ENCODE data around the gene FGD3. TPM values are rescaled to one million over a fixed set of nuclear protein-coding genes. Genes with fewer than 3 reads are reported as not detected.

Gene FGD3
- total RNA-seq, 2 experiments from 2014 or later = 72.1 to 91.2 TPM

- no peaks in the 10 kb centered on the region for H3K9me3 Mint-ChIP-seq (ENCODE audit: low read depth)
- ATAC-seq (no peak), DNase-seq (no peak)
- peak overlapping the region; percentile 29 for H3K27ac Mint-ChIP-seq
- CTCF ChIA-PET = interaction anchor here (1.1 to 2.1 kb wide), 2 partner anchors 30 to 135 kb away, joined by 3 to 10 read pairs; no protein-coding TSS in a partner anchor
- peaks cover 73% of the 10 kb centered on the region for H3K4me1 Mint-ChIP-seq
- peaks cover 38% of the 10 kb centered on the region for H3K36me3 Mint-ChIP-seq
- H3K4me3 Mint-ChIP-seq = no peak overlapping the region
- H3K27me3 Mint-ChIP-seq = no peaks in the 10 kb centered on the region
Observed at GRCh38 chr9:92973700-92974099, 26.4 kb downstream of the FGD3 start.

GRCh38 chr9:92974161-92974661, 26.9 kb downstream of the FGD3 start:
- ATAC-seq = no peak
- H3K36me3 Mint-ChIP-seq = peaks cover 43% of the 10 kb centered on the region
- no peaks in the 10 kb centered on the region for H3K9me3 Mint-ChIP-seq (ENCODE audit: low read depth)
- peaks cover 73% of the 10 kb centered on the region for H3K4me1 Mint-ChIP-seq
- no peaks in the 10 kb centered on the region for H3K27me3 Mint-ChIP-seq
- DNase-seq = no peak
- no peak overlapping the region for H3K4me3 Mint-ChIP-seq
- CTCF ChIA-PET = interaction anchor here (1.1 kb wide), 1 partner anchor 135 kb away, joined by 3 read pairs; no protein-coding TSS in a partner anchor
- H3K27ac Mint-ChIP-seq = no peak overlapping the region

- H3K36me3 Mint-ChIP-seq = peaks cover 49% of the 10 kb centered on the region
- H3K4me3 Mint-ChIP-seq = no peak overlapping the region
- CTCF ChIA-PET = interaction anchor here (1.3 to 1.4 kb wide), 2 partner anchors 11 to 29 kb away, joined by 4 to 5 read pairs; no protein-coding TSS in a partner anchor
Observed at GRCh38 chr9:92974761-92975755, 27.7 kb downstream of the FGD3 start.

GRCh38 chr9:92976431-92976830, 29.1 kb downstream of the FGD3 start:
- no peak for DNase-seq
- Mint-ChIP-seq H3K9me3 (ENCODE audit: low read depth) (peaks cover 5% of the 10 kb centered on the region), H3K4me1 (peaks cover 72% of the 10 kb centered on the region), H3K27me3 (no peaks in the 10 kb centered on the region), H3K36me3 (peaks cover 53% of the 10 kb centered on the region), H3K4me3 (no peak overlapping the region), H3K27ac (no peak overlapping the region)
- CTCF ChIA-PET = interaction anchor here (1.3 to 1.4 kb wide), 2 partner anchors 10 to 28 kb away, joined by 4 to 5 read pairs; no protein-coding TSS in a partner anchor
- ATAC-seq = no peak

More at GRCh38 chr9:92974761-92975755, 27.7 kb downstream of the FGD3 start:
- peaks cover 73% of the 10 kb centered on the region for H3K4me1 Mint-ChIP-seq
- no peaks in the 10 kb centered on the region for H3K27me3 Mint-ChIP-seq
- no peak overlapping the region for H3K27ac Mint-ChIP-seq
- ATAC-seq (no peak), DNase-seq (no peak)
- no peaks in the 10 kb centered on the region for H3K9me3 Mint-ChIP-seq (ENCODE audit: low read depth)

- Mint-ChIP-seq H3K4me3 (no peak overlapping the region), H3K27ac (peak overlapping the region; percentile 21), H3K27me3 (no peaks in the 10 kb centered on the region), H3K9me3 (ENCODE audit: low read depth) (peaks cover 12% of the 10 kb centered on the region), H3K36me3 (peaks cover 61% of the 10 kb centered on the region), H3K4me1 (peaks cover 72% of the 10 kb centered on the region)
- CTCF ChIA-PET = interaction anchor here (1.1 kb wide), 1 partner anchor 26 kb away, joined by 4 read pairs; no protein-coding TSS in a partner anchor
- ATAC-seq (no peak), DNase-seq (no peak)
Observed at GRCh38 chr9:92977279-92977678, 30.0 kb downstream of the FGD3 start.

- ATAC-seq (no peak), DNase-seq (no peak)
- Mint-ChIP-seq H3K36me3 (peaks cover 67% of the 10 kb centered on the region), H3K27me3 (no peaks in the 10 kb centered on the region), H3K9me3 (ENCODE audit: low read depth) (peaks cover 12% of the 10 kb centered on the region), H3K4me1 (peaks cover 61% of the 10 kb centered on the region), H3K27ac (no peak overlapping the region), H3K4me3 (no peak overlapping the region)
- CTCF ChIA-PET = interaction anchor here (0.7 to 1.1 kb wide), 5 partner anchors 12 to 475 kb away, joined by 3 to 4 read pairs (median 3); no protein-coding TSS in a partner anchor
Observed at GRCh38 chr9:92978345-92978875, 31.1 kb downstream of the FGD3 start.

GRCh38 chr9:92979283-92980056, 32.1 kb downstream of the FGD3 start:
- Mint-ChIP-seq H3K4me1 (peaks cover 52% of the 10 kb centered on the region), H3K27ac (peak overlapping the region; percentile 83), H3K36me3 (peaks cover 77% of the 10 kb centered on the region), H3K9me3 (ENCODE audit: low read depth) (peaks cover 18% of the 10 kb centered on the region), H3K4me3 (no peak overlapping the region), H3K27me3 (no peaks in the 10 kb centered on the region)
- ATAC-seq = no peak
- no peak for DNase-seq
- CTCF ChIA-PET = interaction anchor here (0.7 to 1.7 kb wide), 11 partner anchors 10 to 26 kb away, joined by 3 to 7 read pairs (median 3); no protein-coding TSS in a partner anchor

- no peaks in the 10 kb centered on the region for H3K27me3 Mint-ChIP-seq
- CTCF ChIA-PET = interaction anchor here (0.7 to 1.7 kb wide), 8 partner anchors 10 to 25 kb away, joined by 3 to 7 read pairs (median 5); no protein-coding TSS in a partner anchor
- peaks cover 20% of the 10 kb centered on the region for H3K9me3 Mint-ChIP-seq (ENCODE audit: low read depth)
- H3K4me3 Mint-ChIP-seq = peak overlapping the region; percentile 61
- peaks cover 78% of the 10 kb centered on the region for H3K36me3 Mint-ChIP-seq
- peak; percentile 74 for ATAC-seq
- peak overlapping the region; percentile 83 for H3K27ac Mint-ChIP-seq
- H3K4me1 Mint-ChIP-seq = peaks cover 49% of the 10 kb centered on the region
- DNase-seq = no peak
Observed at GRCh38 chr9:92980085-92980745, 32.9 kb downstream of the FGD3 start.

GRCh38 chr9:92982130-92982529, 34.8 kb downstream of the FGD3 start:
- Mint-ChIP-seq H3K27ac (no peak overlapping the region), H3K4me3 (no peak overlapping the region), H3K9me3 (ENCODE audit: low read depth) (peaks cover 20% of the 10 kb centered on the region), H3K27me3 (no peaks in the 10 kb centered on the region), H3K36me3 (peaks cover 84% of the 10 kb centered on the region), H3K4me1 (peaks cover 57% of the 10 kb centered on the region)
- CTCF ChIA-PET = interaction anchor here (1.1 to 1.8 kb wide), 3 partner anchors 10 to 26 kb away, joined by 3 to 11 read pairs (median 6); no protein-coding TSS in a partner anchor
- ATAC-seq (no peak), DNase-seq (no peak)

- H3K4me3 Mint-ChIP-seq = no peak overlapping the region
- peaks cover 84% of the 10 kb centered on the region for H3K36me3 Mint-ChIP-seq
- H3K9me3 Mint-ChIP-seq (ENCODE audit: low read depth) = peaks cover 21% of the 10 kb centered on the region
- no peak overlapping the region for H3K27ac Mint-ChIP-seq
- H3K4me1 Mint-ChIP-seq = peaks cover 59% of the 10 kb centered on the region
- CTCF ChIA-PET = interaction anchor here (1.4 kb wide), 1 partner anchor 20 kb away, joined by 4 read pairs; no protein-coding TSS in a partner anchor
- H3K27me3 Mint-ChIP-seq = no peaks in the 10 kb centered on the region
- DNase-seq (no peak), ATAC-seq (no peak)
Observed at GRCh38 chr9:92983984-92984589, 36.8 kb downstream of the FGD3 start.

- Mint-ChIP-seq H3K4me3 (no peak overlapping the region), H3K9me3 (ENCODE audit: low read depth) (peaks cover 21% of the 10 kb centered on the region), H3K4me1 (peaks cover 59% of the 10 kb centered on the region), H3K36me3 (peaks cover 85% of the 10 kb centered on the region), H3K27me3 (no peaks in the 10 kb centered on the region), H3K27ac (no peak overlapping the region)
- no peak for ATAC-seq
- CTCF ChIA-PET = interaction anchor here (0.7 to 1.4 kb wide), 2 partner anchors 21 to 27 kb away, joined by 3 to 4 read pairs; no protein-coding TSS in a partner anchor
- DNase-seq = no peak
Observed at GRCh38 chr9:92984976-92985375, 37.7 kb downstream of the FGD3 start.

Data from activated CD8-positive, alpha-beta memory T cell treated with anti-CD3 and anti-CD28 coated beads, Interleukin-2, amount 10 ng/mL, durations not matched to agents 7 days and 5 days (primary cell).